GM18951 (cell line): ENCODE data around the gene POLR3E.

Experiments
- POLR2A ChIP-seq: IDR thresholded peaks from 4 replicates; pipeline ENCODE4 v1.6.1; 2011; ENCODE audit warnings: mild to moderate bottlenecking; ENCODE audit not compliant: insufficient read length, insufficient read depth; ENCODE audit errors: extremely low read depth
- in situ Hi-C: fragments of 300-500 bp; cut with MboI; formaldehyde crosslinking; loops from one replicate; pipeline ENCODE4 v1.12.0; 2022; ENCODE audit warnings: low sequenced_read_pairs, mixed read lengths, inconsistent platforms; ENCODE audit not compliant: unreplicated experiment

Gene POLR3E

GRCh38 chr16:22315979-22316378 is 18.8 kb downstream of the POLR3E start:
- in situ Hi-C loops, result no loop called here
- TF ChIP-seq POLR2A, result no peak

GRCh38 chr16:22316411-22316811 is 19.2 kb downstream of the POLR3E start:
- in situ Hi-C loops, result no loop called here
- TF ChIP-seq POLR2A, result no peak

- in situ Hi-C loops, result no loop called here
- TF ChIP-seq POLR2A, result no peak
Measured at GRCh38 chr16:22317001-22317530, 19.9 kb downstream of the POLR3E start.

GRCh38 chr16:22317625-22318024 is 20.4 kb downstream of the POLR3E start:
- in situ Hi-C loops, result no loop called here
- no peak for TF ChIP-seq POLR2A

GRCh38 chr16:22318690-22319358 is 21.6 kb downstream of the POLR3E start:
- no peak for TF ChIP-seq POLR2A
- in situ Hi-C loops, result no loop called here

- no peak for TF ChIP-seq POLR2A
- in situ Hi-C loops, result no loop called here
Measured at GRCh38 chr16:22320572-22321339, 23.5 kb downstream of the POLR3E start.

GRCh38 chr16:22321340-22322001 is 24.3 kb downstream of the POLR3E start:
- TF ChIP-seq POLR2A, result no peak
- in situ Hi-C loops, result no loop called here

GRCh38 chr16:22322021-22322471 is 24.8 kb downstream of the POLR3E start:
- no peak for TF ChIP-seq POLR2A
- in situ Hi-C loops, result no loop called here

GRCh38 chr16:22322741-22323140 is 25.5 kb downstream of the POLR3E start:
- TF ChIP-seq POLR2A, result no peak
- in situ Hi-C loops, result no loop called here

- in situ Hi-C loops, result no loop called here
- TF ChIP-seq POLR2A, result no peak
Measured at GRCh38 chr16:22323173-22323958, 26.2 kb downstream of the POLR3E start.

- TF ChIP-seq POLR2A, result no peak
- in situ Hi-C loops, result no loop called here
Measured at GRCh38 chr16:22323959-22324786, 27.0 kb downstream of the POLR3E start.
